Glutamatergic neuron (in vitro differentiated cells): Measurements from ENCODE around the gene PRPF40B. TPM values are rescaled to one million over a fixed set of nuclear protein-coding genes. Genes with fewer than 3 reads are reported as not detected.

Source experiments
- DNase-seq: peaks from one replicate; pipeline ENCODE4 v3.0.0; 2022
- H3K27ac Mint-ChIP-seq: one replicate; pipeline ENCODE4 v1.8.0; 2020; ENCODE audit warnings: mild to moderate bottlenecking, mixed read lengths, inconsistent platforms; ENCODE audit not compliant: unreplicated experiment
- H3K27me3 Mint-ChIP-seq: one replicate; pipeline ENCODE4 v1.8.0; 2020; ENCODE audit warnings: mild to moderate bottlenecking, moderate library complexity, mixed read lengths, inconsistent platforms; ENCODE audit not compliant: unreplicated experiment
- H3K36me3 Mint-ChIP-seq: one replicate; pipeline ENCODE4 v1.8.0; 2020; ENCODE audit warnings: mild to moderate bottlenecking, mixed read lengths, inconsistent platforms; ENCODE audit not compliant: unreplicated experiment
- H3K4me1 Mint-ChIP-seq: one replicate; pipeline ENCODE4 v1.8.0; 2020; ENCODE audit warnings: mild to moderate bottlenecking, low read depth, mixed read lengths, inconsistent platforms; ENCODE audit not compliant: unreplicated experiment
- H3K4me3 Mint-ChIP-seq: one replicate; pipeline ENCODE4 v1.8.0; 2020; ENCODE audit warnings: mild to moderate bottlenecking, mixed read lengths, inconsistent platforms; ENCODE audit not compliant: unreplicated experiment
- H3K9me3 Mint-ChIP-seq: one replicate; pipeline ENCODE4 v1.8.0; 2020; ENCODE audit warnings: mild to moderate bottlenecking, moderate library complexity, mixed read lengths, inconsistent platforms; ENCODE audit not compliant: unreplicated experiment
- CTCF ChIP-seq: fragments of 200-600 bp; sonication (generic); IDR thresholded peaks from one replicate; pipeline ENCODE4 v1.5.0; 2021; ENCODE audit not compliant: partially characterized antibody, unreplicated experiment
- total RNA-seq: library from RNA; stranded (reverse); fragmentation: NEBNext Ultra II Directional; extraction: Animal tissue kit (Norgen Biotek cat#: 25700); gene quantifications from one replicate; pipeline ENCODE4 v1.2.1, GENCODE V29; 2021; ENCODE audit not compliant: unreplicated experiment

Gene PRPF40B
- total RNA-seq, 1 donor from 2014 or later, result 26.4 TPM

- peaks cover 10% of the 10 kb centered on the region for H3K4me1 Mint-ChIP-seq
- peaks cover 8% of the 10 kb centered on the region for H3K9me3 Mint-ChIP-seq
- H3K27ac Mint-ChIP-seq, result no peak overlapping the region
- DNase-seq, result no peak
- TF ChIP-seq CTCF, result no peak
- H3K36me3 Mint-ChIP-seq, result no peaks in the 10 kb centered on the region
- peaks cover 8% of the 10 kb centered on the region for H3K27me3 Mint-ChIP-seq
- no peak overlapping the region for H3K4me3 Mint-ChIP-seq
Observed at GRCh38 chr12:49635036-49635435, 11.7 kb downstream of the PRPF40B start.

GRCh38 chr12:49635656-49636055 is 12.3 kb downstream of the PRPF40B start:
- H3K36me3 Mint-ChIP-seq, result no peaks in the 10 kb centered on the region
- peaks cover 8% of the 10 kb centered on the region for H3K27me3 Mint-ChIP-seq
- H3K4me1 Mint-ChIP-seq, result peaks cover 10% of the 10 kb centered on the region
- H3K27ac Mint-ChIP-seq, result no peak overlapping the region
- DNase-seq, result no peak
- no peak overlapping the region for H3K4me3 Mint-ChIP-seq
- peaks cover 8% of the 10 kb centered on the region for H3K9me3 Mint-ChIP-seq
- TF ChIP-seq CTCF, result no peak

- TF ChIP-seq CTCF, result no peak
- H3K4me3 Mint-ChIP-seq, result no peak overlapping the region
- peaks cover 8% of the 10 kb centered on the region for H3K27me3 Mint-ChIP-seq
- H3K9me3 Mint-ChIP-seq, result peaks cover 8% of the 10 kb centered on the region
- no peak overlapping the region for H3K27ac Mint-ChIP-seq
- H3K4me1 Mint-ChIP-seq, result peaks cover 10% of the 10 kb centered on the region
- H3K36me3 Mint-ChIP-seq, result no peaks in the 10 kb centered on the region
- DNase-seq, result no peak
Observed at GRCh38 chr12:49636574-49636973, 13.2 kb downstream of the PRPF40B start.

- Mint-ChIP-seq H3K36me3 (no peaks in the 10 kb centered on the region), H3K4me3 (peak overlapping the region; percentile 16), H3K27me3 (peaks cover 6% of the 10 kb centered on the region), H3K4me1 (peaks cover 10% of the 10 kb centered on the region), H3K27ac (peak overlapping the region; percentile 80), H3K9me3 (peaks cover 5% of the 10 kb centered on the region)
- DNase-seq, result peak; percentile 59
- peak; percentile 54 for TF ChIP-seq CTCF
Observed at GRCh38 chr12:49636979-49637755, 13.8 kb downstream of the PRPF40B start.

GRCh38 chr12:49641748-49642369 is 18.5 kb downstream of the PRPF40B start:
- Mint-ChIP-seq H3K36me3 (no peaks in the 10 kb centered on the region), H3K9me3 (peaks cover 6% of the 10 kb centered on the region), H3K4me1 (peaks cover 12% of the 10 kb centered on the region)

More at GRCh38 chr12:49641748-49642369, 18.5 kb downstream of the PRPF40B start:
- no peak for DNase-seq
- no peak overlapping the region for H3K4me3 Mint-ChIP-seq
- TF ChIP-seq CTCF, result no peak
- H3K27ac Mint-ChIP-seq, result no peak overlapping the region
- H3K27me3 Mint-ChIP-seq, result peaks cover 7% of the 10 kb centered on the region
